NCI-H526 treated with DMSO at 0.1 percent for 48 hours (cell line): ENCODE measurements around the gene DNASE2B.
"Not testable (repeated sequence)": the region's sequence is repeated elsewhere in the genome, so short reads cannot be mapped to it uniquely, and the experiment has no call there.

Experiments
- DNase-seq: peaks from one replicate; lab custom pipeline; 2025; lab: John Stamatoyannopoulos, UW

Gene DNASE2B

GRCh38 chr1:84412316-84412942 lies 14.1 kb downstream of the DNASE2B start:
- DNase-seq: no peak

- DNase-seq: no peak
These were observed 17.1 kb downstream of the DNASE2B start for GRCh38 chr1:84415396-84415795.

DNA sequence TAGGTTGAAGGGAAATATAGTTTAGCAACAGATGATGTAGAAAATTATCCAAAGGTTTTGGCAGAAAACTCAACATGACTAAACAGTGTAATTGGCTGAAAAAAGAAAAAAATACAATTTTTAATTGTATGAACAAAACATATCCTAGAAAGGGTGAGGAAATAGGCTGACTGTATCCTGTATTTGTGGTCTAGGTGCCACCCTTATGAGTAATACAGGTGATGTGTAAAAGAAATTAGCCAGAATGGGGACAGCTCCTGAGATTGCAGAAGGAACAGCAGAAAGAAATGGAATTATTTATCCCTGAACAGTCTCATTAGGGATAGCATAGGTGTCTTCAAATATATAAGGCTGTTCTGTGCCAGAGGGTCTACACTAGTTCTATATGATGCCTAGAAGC lies 24.6 kb downstream of the DNASE2B start:
- DNase-seq: no peak

GRCh38 chr1:84424513-84425149 lies 26.3 kb downstream of the DNASE2B start:
- no peak for DNase-seq

GRCh38 chr1:84425150-84425896 lies 27.0 kb downstream of the DNASE2B start:
- no peak for DNase-seq

DNA sequence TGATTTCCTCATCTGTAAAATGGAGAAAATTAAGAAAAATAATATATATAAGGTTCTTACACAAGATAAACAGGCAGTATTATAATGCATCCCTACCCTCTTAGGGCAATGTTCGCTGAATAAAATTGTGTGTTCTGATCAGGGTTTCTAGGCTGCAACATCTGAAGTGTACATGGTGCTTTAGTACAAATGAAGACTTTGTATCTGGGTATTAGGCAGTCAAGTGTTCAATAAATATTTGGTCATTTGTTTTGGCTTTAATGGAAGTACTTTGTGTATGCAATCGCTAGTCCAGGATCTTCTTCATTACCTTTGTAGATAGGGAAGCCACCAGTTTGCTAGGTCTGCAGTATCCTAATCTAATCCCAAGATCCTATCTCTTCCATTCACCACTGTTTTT lies 28.1 kb downstream of the DNASE2B start:
- no peak for DNase-seq

DNA sequence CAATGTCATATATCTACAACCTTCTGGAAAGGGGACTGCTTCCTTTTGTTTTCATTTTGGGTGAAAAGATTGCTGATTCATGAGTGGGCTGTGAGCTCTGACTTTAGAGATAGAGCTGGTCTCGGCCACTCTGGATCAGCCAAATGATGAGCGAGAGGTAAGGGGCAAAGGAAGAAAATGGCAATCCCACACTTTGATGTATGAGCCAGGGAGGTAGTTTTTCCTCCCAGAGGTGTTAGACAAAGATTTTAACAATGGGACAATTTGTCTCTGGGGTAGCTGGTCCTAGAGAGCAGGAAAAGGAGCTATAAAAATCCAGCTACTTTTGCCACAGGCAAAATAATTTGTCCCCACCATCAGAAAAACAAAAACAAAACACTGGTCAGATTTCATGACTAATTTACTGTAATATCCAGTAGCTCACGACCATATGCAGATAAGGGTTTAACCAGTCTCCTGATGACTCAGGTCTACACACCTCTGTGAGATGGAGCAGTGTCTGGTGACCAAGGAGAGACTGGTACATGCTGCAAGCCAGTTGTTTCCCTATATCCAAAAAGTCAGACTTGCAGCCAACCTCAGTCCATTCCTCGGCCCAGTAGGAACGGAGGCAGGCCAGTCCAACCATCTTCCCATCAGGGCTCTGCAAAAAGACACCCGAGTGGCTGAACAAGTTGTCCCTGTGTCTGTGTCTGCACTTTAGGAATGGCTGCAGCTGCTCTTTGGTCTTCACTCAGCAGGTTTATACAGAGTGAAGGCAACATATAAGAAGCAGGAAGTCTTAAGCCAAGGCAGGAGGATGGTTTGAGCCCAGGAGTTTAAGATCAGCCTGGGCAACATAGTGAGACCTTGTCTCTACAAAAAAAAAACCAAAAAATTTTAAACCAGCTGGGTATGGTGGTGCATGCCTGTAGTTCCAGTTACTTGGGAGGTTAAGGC lies 29.2 kb downstream of the DNASE2B start:
- DNase-seq: no peak

- DNase-seq: no peak
These were observed 30.0 kb downstream of the DNASE2B start for GRCh38 chr1:84428235-84428634.

DNA sequence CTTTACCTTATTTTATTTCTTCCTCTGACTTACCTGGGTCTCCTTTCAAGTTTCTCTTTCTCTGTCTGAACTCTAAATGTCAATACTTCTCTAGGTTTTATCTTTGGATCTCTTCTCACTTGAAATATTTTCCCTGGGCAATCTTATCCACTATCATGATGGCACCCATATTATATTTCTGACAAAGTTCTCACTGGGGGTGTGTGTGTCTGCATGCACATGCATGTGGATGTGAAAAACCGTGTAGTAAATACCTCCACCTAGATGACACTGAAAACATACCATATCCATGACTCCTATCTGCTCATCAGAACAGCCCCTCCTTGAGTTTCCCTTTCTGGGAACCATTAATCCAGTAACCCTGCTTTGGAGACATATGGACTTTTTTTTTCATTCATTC lies 30.9 kb downstream of the DNASE2B start:
- DNase-seq: no peak

DNA sequence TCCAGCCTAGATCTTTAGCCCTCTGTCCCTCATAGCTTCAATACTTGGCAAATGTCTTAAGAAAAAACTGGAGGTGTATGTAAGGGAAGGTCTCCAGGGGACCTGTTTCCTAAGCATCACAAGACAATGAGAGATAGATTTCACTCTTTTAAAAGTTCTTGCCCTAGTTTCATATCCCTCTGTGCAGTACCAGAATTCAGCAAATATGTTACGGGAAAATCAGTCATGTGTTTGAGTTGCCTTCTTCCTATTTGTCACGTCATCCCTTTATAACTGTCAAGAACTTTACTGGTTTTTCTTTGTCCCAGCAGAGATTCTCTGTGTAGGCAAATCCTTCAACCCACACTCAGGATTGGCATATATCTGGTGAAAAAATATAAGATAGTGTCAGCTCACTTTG lies 32.3 kb downstream of the DNASE2B start:
- no peak for DNase-seq

DNA sequence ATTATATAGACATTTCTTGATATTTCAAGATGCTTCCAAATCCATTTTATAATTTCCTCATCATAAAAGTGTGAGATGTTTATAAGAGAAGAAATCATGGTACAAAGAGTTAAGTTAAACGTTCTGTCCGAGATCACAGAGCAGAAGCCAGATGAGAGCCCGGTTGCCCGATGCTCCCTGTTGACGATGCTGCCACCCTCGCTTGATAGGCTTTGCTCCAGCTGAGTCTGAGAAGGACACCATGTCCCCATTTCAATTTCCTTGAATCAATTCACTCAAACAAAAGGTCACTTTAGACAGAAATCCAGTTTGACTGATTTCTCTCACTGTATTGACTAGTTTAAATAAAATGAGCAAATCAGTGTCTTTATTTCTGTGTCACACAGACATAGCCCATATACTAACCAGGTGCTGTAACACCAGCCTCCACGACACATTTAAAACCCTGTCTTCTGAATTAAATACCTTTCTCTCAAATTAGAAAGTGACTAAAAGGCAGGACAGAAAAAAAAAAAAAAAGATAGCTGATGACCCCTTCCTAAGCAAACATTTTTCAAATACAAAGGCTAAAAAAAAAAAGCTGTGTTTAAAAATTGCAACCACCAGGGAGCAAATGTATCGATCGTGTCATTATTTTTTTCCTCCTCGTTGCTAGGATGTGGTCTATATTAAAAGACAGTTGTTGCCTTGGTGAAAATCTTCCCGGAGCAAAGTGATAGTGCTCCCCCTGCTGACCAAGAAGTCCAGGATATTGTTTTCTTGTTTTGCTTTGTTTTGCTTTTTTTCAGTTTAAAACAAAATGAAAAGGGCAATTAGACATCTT lies 35.2 kb downstream of the DNASE2B start:
- peak; percentile 81 for DNase-seq

- no peak for DNase-seq
These were observed 35.9 kb downstream of the DNASE2B start for GRCh38 chr1:84434081-84434769.

DNA sequence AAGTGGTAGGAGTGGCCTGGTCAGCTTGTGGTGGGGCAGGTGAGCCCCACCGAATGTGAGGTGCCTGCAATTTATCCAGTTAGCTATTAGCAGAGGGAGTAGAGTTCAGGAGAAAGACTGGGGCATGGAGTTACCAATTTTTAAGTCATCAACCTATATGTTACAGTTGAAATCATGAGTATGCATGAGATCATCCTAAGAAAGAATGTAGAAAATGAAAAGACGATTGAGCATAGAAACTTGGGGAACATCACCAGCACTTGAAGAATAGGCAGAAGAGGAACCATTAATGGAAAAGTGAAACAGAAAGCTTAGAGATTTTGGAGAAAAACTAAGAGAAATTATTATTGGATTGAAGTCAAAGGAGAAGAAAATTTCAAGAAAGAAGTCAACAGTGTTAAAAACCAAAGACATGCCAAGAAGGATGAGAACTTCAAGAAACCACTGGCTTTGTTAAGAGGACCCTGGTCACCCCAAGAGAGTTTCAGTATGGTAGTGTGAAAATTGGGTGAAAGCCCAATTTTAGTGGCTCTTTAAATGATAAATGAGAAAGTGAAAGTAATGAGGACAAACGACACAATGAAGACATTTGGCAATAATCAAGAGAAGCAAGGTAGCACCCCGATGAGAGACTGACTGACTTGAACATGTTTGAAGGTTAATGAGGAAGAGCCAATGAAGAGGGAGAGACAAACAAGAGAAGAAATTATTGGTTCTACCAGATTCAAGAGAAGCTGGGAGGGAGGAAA lies 36.7 kb downstream of the DNASE2B start:
- no peak for DNase-seq

- no peak for DNase-seq
These were observed 38.8 kb downstream of the DNASE2B start for GRCh38 chr1:84436876-84437655.

DNA sequence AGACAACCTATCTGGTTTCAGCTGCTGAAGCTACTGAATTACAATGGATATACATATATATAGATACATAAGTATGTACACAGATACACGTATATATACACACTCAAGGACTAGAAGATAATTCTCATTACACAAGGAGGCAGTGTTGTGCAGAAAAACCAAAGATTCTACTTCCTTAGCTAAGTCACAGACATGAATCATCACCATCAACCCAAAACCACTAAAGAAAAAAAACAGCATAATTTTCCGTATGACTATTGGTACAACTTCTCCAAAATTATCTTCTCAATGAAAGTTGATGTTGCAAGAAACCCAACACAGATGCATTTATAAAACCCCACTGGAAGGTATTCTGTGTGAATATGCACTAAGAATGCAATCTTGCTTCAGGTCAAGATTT lies 44.0 kb downstream of the DNASE2B start:
- DNase-seq: peak; percentile 41

DNA sequence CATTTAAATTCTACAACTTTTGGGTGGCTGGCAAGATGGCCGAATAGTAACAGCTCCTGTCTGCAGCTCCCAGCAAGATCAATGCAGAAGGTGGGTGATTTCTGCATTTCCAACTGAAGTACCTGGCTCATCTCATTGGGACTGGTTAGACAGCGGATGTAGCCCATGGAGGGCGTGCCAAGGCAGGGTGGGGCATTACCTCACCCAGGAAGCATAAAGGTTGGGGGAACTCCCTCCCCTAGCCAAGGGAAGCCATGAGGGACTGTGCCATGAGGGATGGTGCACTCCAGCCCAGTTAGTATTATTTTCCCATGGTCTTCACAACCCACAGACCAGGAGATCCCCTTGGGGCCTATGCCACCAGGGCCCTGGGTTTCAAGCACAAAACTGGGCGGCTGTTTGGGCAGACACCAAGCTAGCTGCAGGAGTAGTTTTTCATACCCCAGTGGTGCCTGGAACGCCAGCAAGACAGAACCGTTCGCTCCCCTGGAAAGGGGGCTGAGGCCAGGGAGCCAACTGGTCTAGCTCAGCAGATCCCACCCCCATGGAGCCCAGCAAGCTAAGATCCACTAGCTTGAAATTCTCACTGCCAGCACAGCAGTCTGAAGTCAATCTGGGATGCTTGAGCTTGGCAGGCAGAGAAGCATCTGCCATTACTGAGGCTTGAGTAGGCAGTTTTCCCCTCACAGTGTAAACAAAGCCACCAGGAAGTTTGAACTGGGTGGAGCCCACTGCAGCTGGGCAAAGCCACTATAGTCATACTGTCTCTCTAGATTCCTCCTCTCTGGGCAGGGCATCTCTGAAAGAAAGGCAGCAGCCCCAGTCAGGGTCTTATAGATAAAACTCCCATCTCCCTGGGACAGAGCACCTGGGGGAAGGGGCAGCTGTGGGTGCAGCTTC lies 44.7 kb downstream of the DNASE2B start:
- DNase-seq: not testable (repeated sequence)

DNA sequence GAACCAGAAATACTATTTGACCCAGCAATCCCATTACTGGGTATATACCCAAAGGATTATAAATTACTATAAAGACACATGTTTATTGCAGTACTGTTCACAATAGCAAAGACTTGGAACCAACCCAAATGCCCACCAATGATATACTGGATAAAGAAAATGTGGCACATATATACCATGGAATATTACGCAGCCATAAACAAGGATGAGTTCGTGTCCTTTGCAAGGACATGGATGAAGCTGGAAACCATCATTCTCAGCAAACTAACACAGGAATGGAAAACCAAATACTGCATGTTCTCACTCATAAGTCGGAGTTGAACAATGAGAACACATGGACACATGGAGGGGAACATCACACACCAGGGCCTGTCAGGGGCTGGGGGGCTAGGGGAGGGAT lies 50.4 kb downstream of the DNASE2B start:
- DNase-seq: not testable (repeated sequence)

DNA sequence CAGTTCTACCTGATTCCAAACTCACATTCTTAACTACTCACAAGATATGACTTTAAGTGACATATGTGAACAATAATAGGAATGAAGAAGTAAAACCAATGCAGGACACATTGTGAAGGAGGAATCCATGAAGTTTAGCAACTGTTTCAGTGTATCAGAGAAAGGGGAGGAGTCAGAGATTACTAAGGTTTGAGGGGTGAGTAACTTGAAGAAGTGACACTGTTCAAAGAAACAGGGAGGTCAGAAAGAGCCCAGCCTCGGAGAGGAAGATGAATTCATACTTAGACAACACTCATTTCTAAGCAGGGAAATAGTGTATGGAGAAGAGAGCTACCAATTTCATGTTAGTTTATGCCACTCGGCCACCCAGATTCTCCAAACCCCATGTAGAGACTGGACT lies 52.6 kb downstream of the DNASE2B start:
- DNase-seq: no peak
